OCI-LY1 (cell line): ENCODE measurements around the gene DAAM2.

Source experiments
- H2AFZ ChIP-seq: fragments of 200-600 bp; sonication (generic), shearing (Covaris generic); 2 replicates; pipeline ENCODE4 v1.6.0; 2014; ENCODE audit warnings: antibody characterized with exemption, mild to moderate bottlenecking, low read length
- H3F3A ChIP-seq: fragments of 200-600 bp; sonication (generic), shearing (Covaris generic); 2 replicates; pipeline ENCODE4 v1.6.0; 2014; ENCODE audit warnings: mild to moderate bottlenecking, antibody characterized with exemption, low read length, moderate library complexity; ENCODE audit not compliant: insufficient read depth
- H3K27ac ChIP-seq: fragments of 200-600 bp; sonication (generic); 2 replicates; pipeline ENCODE4 v1.5.1; 2014; ENCODE audit warnings: low read length, mixed run types, mild to moderate bottlenecking, low read depth; ENCODE audit not compliant: poor library complexity, severe bottlenecking
- H3K27me3 ChIP-seq: fragments of 200-600 bp; sonication (generic); 2 replicates; pipeline ENCODE4 v1.6.0; 2014; ENCODE audit warnings: antibody characterized with exemption, mild to moderate bottlenecking, low read length, moderate library complexity; ENCODE audit not compliant: insufficient read depth
- H3K36me3 ChIP-seq: fragments of 200-600 bp; sonication (generic); 2 replicates; pipeline ENCODE4 v1.6.1; 2014; ENCODE audit warnings: mild to moderate bottlenecking, antibody characterized with exemption, low read length, moderate library complexity, mixed read lengths; ENCODE audit not compliant: insufficient read depth
- H3K4me1 ChIP-seq: fragments of 200-600 bp; sonication (generic); 2 replicates; pipeline ENCODE4 v1.5.1; 2014; ENCODE audit warnings: mild to moderate bottlenecking, low read length, moderate library complexity; ENCODE audit not compliant: insufficient read depth, severe bottlenecking
- H3K4me2 ChIP-seq: fragments of 200-600 bp; sonication (generic), shearing (Covaris generic); 2 replicates; pipeline ENCODE4 v1.6.1; 2014; ENCODE audit warnings: low read length
- H3K4me3 ChIP-seq: fragments of 200-600 bp; sonication (generic); 2 replicates; pipeline ENCODE4 v1.5.1; 2014; ENCODE audit warnings: low read length, low read depth, mild to moderate bottlenecking, mixed read lengths; ENCODE audit not compliant: poor library complexity, severe bottlenecking
- H3K79me2 ChIP-seq: fragments of 200-600 bp; shearing (Covaris generic); 2 replicates; pipeline ENCODE4 v1.6.1; 2016; ENCODE audit warnings: mixed run types, low read length, mixed read lengths; ENCODE audit not compliant: insufficient read depth
- H3K9ac ChIP-seq: fragments of 200-600 bp; sonication (generic), shearing (Covaris generic); 2 replicates; pipeline ENCODE4 v1.6.1; 2014; ENCODE audit warnings: mild to moderate bottlenecking, low read length, mixed read lengths
- H3K9me2 ChIP-seq: fragments of 200-600 bp; sonication (generic), shearing (Covaris generic); 2 replicates; pipeline ENCODE4 v1.6.1; 2014; ENCODE audit warnings: low read depth, mild to moderate bottlenecking, low read length, mixed read lengths
- H3K9me3 ChIP-seq: fragments of 200-600 bp; shearing (Covaris generic); 2 replicates; pipeline ENCODE4 v1.6.1; 2014; ENCODE audit warnings: low read length, mixed read lengths
- H4K20me1 ChIP-seq: fragments of 200-600 bp; sonication (generic), shearing (Covaris generic); 2 replicates; pipeline ENCODE4 v1.6.0; 2016; ENCODE audit warnings: mild to moderate bottlenecking, low read length; ENCODE audit not compliant: insufficient read depth
- EZH2 ChIP-seq: fragments of 200-600 bp; sonication (generic), shearing (Covaris generic); IDR thresholded peaks from 2 replicates; pipeline ENCODE4 v1.8.0; 2017; ENCODE audit warnings: borderline replicate concordance, mixed run types, mild to moderate bottlenecking, antibody characterized with exemption, low read length, moderate library complexity, mixed read lengths
- TF ChIP-seq, protein P1 (sequence below): fragments of 200-600 bp; sonication (generic), shearing (Covaris generic); IDR thresholded peaks from 2 replicates; pipeline ENCODE4 v1.5.1; 2017; ENCODE audit warnings: mild to moderate bottlenecking, antibody characterized with exemption, low read length, moderate library complexity, mixed read lengths

Gene DAAM2

DNA sequence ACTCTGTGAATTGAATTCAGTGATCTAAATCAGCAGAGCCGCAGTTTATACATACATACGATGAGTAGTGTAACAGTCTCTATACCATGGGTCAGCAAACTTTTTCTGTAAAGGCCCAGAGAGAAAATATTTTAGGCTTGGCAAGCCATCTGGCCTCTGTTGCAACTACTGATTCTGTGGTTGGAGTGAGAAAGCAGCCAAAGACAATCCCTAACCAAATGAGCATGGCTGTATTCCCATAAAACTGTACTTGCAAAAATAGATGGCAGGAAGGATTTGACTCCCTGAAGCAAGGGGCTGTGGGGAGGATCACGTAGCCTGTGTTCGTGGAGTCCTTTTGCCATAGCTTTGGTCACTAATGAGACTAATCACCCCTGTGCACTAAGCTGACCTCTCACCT is 160.0 kb downstream of the DAAM2 start:
- Histone ChIP-seq H3K9me3 (no peaks in the 10 kb centered on the region), H3K4me3 (no peak overlapping the region), H3K36me3 (no peaks in the 10 kb centered on the region), H4K20me1 (no peaks in the 10 kb centered on the region), H2AFZ (no peak overlapping the region), H3F3A (no peaks in the 10 kb centered on the region), H3K27me3 (no peaks in the 10 kb centered on the region), H3K9me2 (no peaks in the 10 kb centered on the region), H3K27ac (no peak overlapping the region), H3K4me2 (no peak overlapping the region), H3K79me2 (no peaks in the 10 kb centered on the region), H3K4me1 (no peaks in the 10 kb centered on the region), H3K9ac (no peak overlapping the region)
- TF ChIP-seq, protein P1, sequence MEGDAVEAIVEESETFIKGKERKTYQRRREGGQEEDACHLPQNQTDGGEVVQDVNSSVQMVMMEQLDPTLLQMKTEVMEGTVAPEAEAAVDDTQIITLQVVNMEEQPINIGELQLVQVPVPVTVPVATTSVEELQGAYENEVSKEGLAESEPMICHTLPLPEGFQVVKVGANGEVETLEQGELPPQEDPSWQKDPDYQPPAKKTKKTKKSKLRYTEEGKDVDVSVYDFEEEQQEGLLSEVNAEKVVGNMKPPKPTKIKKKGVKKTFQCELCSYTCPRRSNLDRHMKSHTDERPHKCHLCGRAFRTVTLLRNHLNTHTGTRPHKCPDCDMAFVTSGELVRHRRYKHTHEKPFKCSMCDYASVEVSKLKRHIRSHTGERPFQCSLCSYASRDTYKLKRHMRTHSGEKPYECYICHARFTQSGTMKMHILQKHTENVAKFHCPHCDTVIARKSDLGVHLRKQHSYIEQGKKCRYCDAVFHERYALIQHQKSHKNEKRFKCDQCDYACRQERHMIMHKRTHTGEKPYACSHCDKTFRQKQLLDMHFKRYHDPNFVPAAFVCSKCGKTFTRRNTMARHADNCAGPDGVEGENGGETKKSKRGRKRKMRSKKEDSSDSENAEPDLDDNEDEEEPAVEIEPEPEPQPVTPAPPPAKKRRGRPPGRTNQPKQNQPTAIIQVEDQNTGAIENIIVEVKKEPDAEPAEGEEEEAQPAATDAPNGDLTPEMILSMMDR: no peak
- TF ChIP-seq EZH2: no peak

DNA sequence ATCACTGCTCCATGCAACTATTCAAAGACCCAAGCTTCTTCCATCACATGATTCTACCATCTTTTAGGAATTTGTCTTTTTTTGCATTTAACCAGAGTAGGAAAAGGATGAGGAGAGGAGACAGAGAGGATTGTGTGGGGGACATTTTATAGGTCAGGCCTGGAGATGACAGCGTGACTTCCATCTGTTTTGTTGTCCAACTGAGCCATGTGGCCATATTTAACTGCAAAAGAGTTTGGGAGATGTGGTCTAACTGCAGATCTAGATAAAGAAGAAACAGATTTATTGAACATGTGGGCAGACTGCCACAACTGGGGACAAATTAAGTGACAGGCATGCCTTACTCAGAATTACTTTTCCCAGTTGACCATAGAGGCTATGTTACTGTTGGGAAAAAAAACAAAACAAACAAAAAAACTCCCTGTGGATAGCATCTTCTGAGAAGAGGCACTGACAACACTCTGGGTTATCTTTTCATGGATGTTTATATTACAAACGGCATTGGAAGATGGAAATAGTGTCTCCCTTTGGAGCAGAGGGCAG is 161.0 kb downstream of the DAAM2 start:
- Histone ChIP-seq H3K4me1 (no peaks in the 10 kb centered on the region), H3K4me3 (no peak overlapping the region)

More for the DNA sequence above, 161.0 kb downstream of the DAAM2 start:
- no peak overlapping the region for H2AFZ ChIP-seq
- no peaks in the 10 kb centered on the region for H3K9me2 ChIP-seq
- H3K9ac ChIP-seq: no peak overlapping the region
- H3K79me2 ChIP-seq: no peaks in the 10 kb centered on the region
- H3K9me3 ChIP-seq: no peaks in the 10 kb centered on the region
- H3F3A ChIP-seq: no peaks in the 10 kb centered on the region
- H3K27ac ChIP-seq: no peak overlapping the region
- no peaks in the 10 kb centered on the region for H4K20me1 ChIP-seq
- no peaks in the 10 kb centered on the region for H3K36me3 ChIP-seq
- no peak for TF ChIP-seq EZH2
- TF ChIP-seq, protein P1: no peak
- no peaks in the 10 kb centered on the region for H3K27me3 ChIP-seq
- no peak overlapping the region for H3K4me2 ChIP-seq
